Suprapubic skin (tissue), 3 donors: Measurements from ENCODE around the gene OSCP1.

Experiments used
- POLR2A ChIP-seq, 2 donors: fragments of 450-650 bp; IDR thresholded peaks; one replicate each; pipeline ENCODE4 v1.6.1; 2017; ENCODE audit warnings: antibody characterized with exemption in 2 of 2, mild to moderate bottlenecking in 2 of 2, moderate library complexity in 2 of 2
- TF ChIP-seq, protein P1 (sequence below), 2 donors: fragments of 200-600 bp in 1 of 2; fragments of 450-650 bp in 1 of 2; sonication (generic) in 1 of 2; IDR thresholded peaks; one replicate each; pipeline ENCODE4 v1.5.1; 2016 to 2019; ENCODE audit warnings: antibody characterized with exemption in 2 of 2, mild to moderate bottlenecking in 1 of 2, moderate library complexity in 1 of 2

GRCh38 chr1:36397083-36397377 is 53.2 kb downstream of the OSCP1 start:
- TF ChIP-seq, protein P1, sequence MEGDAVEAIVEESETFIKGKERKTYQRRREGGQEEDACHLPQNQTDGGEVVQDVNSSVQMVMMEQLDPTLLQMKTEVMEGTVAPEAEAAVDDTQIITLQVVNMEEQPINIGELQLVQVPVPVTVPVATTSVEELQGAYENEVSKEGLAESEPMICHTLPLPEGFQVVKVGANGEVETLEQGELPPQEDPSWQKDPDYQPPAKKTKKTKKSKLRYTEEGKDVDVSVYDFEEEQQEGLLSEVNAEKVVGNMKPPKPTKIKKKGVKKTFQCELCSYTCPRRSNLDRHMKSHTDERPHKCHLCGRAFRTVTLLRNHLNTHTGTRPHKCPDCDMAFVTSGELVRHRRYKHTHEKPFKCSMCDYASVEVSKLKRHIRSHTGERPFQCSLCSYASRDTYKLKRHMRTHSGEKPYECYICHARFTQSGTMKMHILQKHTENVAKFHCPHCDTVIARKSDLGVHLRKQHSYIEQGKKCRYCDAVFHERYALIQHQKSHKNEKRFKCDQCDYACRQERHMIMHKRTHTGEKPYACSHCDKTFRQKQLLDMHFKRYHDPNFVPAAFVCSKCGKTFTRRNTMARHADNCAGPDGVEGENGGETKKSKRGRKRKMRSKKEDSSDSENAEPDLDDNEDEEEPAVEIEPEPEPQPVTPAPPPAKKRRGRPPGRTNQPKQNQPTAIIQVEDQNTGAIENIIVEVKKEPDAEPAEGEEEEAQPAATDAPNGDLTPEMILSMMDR (IDR thresholded peaks at IDR 0.05), result no peak
- TF ChIP-seq POLR2A (IDR thresholded peaks at IDR 0.05), result no peak
